Left lung (tissue), 10 donors: Measurements from ENCODE around the gene PBX1. TPM values are rescaled to one million over a fixed set of nuclear protein-coding genes. Genes with fewer than 3 reads are reported as not detected.

Experiments used
- ATAC-seq: fragments of 200-7000 bp; cut with Tn5 transposase; one replicate; pipeline ENCODE4 v1.9.1; 2020; ENCODE audit warnings: moderate library complexity
- DNase-seq, 4 donors: peaks; one replicate each; pipeline ENCODE4 v3.0.0-alpha.2; 2013 to 2020
- H3K27ac ChIP-seq, 2 donors: fragments of 200-600 bp; sonication (generic) in 1 of 2; one replicate each; pipeline versions ENCODE4 v1.5.0 to v1.8.0; 2020 to 2021
- H3K27me3 ChIP-seq, 2 donors: fragments of 200-600 bp; sonication (generic) in 1 of 2; one replicate each; pipeline versions ENCODE4 v1.5.0 to v1.8.0; 2020 to 2021
- H3K36me3 ChIP-seq, 2 donors: fragments of 200-600 bp; sonication (generic) in 1 of 2; one replicate each; pipeline versions ENCODE4 v1.5.0 to v1.8.0; 2020 to 2021
- H3K4me1 ChIP-seq, 2 donors: fragments of 200-600 bp; one replicate each; pipeline ENCODE4 v1.8.0; 2021
- H3K4me3 ChIP-seq, 2 donors: fragments of 200-600 bp; sonication (generic) in 1 of 2; one replicate each; pipeline versions ENCODE4 v1.5.0 to v1.8.0; 2020 to 2021; ENCODE audit warnings: mild to moderate bottlenecking in 1 of 2
- H3K9me3 ChIP-seq, 2 donors: fragments of 200-600 bp; sonication (generic) in 1 of 2; one replicate each; pipeline versions ENCODE4 v1.5.0 to v1.8.0; 2020 to 2021
- CTCF ChIP-seq, 2 donors: fragments of 200-600 bp; sonication (generic) in 1 of 2; IDR thresholded peaks; one replicate each; pipeline versions ENCODE4 v1.5.0 to v1.8.0; 2021; ENCODE audit warnings: antibody characterized with exemption in 2 of 2
- intact Hi-C, 2 donors: fragments of 100-400 bp; cut with DNase I; formaldehyde crosslinking; loops; one replicate each; pipeline versions ENCODE4 v1.11.2 to v1.14.2; 2022
- polyA plus RNA-seq, 6 donors: library from polyadenylated mRNA; unstranded; fragments of 120-200 nt; gene quantifications; one replicate each; pipeline ENCODE4 v1.2.1, GENCODE V29; 2013; ENCODE audit not compliant: insufficient read length in 6 of 6
- total RNA-seq, 2 donors: library from RNA; stranded (reverse); fragmentation: NEBNext Ultra II Directional; extraction: Animal tissue kit (Norgen Biotek cat#: 25700); gene quantifications; one replicate each; pipeline ENCODE4 v1.2.1, GENCODE V29; 2021
- donor health status: DM: no; HTN: yes; CAD: no.
- donor health status: DM: no; HTN: no; CAD: no.

Gene PBX1
- total and polyA plus RNA-seq, 8 donors = 44.5 to 133 (median 127) TPM

DNA sequence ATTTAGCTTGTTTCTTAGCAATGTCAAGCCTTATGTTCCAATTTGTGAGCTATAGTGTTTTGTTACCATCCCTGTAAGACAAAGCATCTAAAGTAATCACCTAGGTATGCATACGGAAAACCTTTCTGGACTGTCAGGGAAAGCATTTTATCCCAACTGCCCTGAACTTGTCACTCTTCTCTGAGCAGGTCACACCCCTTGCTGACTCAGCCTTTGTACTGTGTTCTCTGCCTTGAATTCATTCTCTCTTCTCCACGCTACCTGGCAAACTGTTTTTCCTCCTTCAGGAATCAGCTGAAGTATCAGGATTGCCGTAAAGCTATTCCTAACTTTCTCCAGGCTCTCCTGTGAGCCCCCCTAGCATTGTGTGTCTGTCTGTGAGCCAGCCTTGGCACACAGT lies 54.2 kb downstream of the PBX1 start:
- no peak overlapping the region for H3K4me3 ChIP-seq
- no peaks in the 10 kb centered on the region for H3K9me3 ChIP-seq
- H3K27ac ChIP-seq = no peak overlapping the region
- H3K4me1 ChIP-seq = peaks cover 5% of the 10 kb centered on the region in 2 donors
- no peaks in the 10 kb centered on the region for H3K36me3 ChIP-seq
- ATAC-seq = peak; percentile 73
- DNase-seq = no peak
- no peaks in the 10 kb centered on the region for H3K27me3 ChIP-seq
- no peak for TF ChIP-seq CTCF (IDR thresholded peaks at IDR 0.05)
- intact Hi-C loops = no loop called here

- DNase-seq = no peak
- Histone ChIP-seq H3K27ac (no peak overlapping the region), H3K9me3 (no peaks in the 10 kb centered on the region), H3K27me3 (no peaks in the 10 kb centered on the region), H3K4me1 (peaks cover 11 to 15% of the 10 kb centered on the region in 2 donors), H3K36me3 (no peaks in the 10 kb centered on the region), H3K4me3 (no peak overlapping the region)
- TF ChIP-seq CTCF (IDR thresholded peaks at IDR 0.05) = no peak
- ATAC-seq = no peak
- intact Hi-C loops = no loop called here
Measured at GRCh38 chr1:164614316-164614715, 55.3 kb downstream of the PBX1 start.

GRCh38 chr1:164617377-164618201 lies 58.6 kb downstream of the PBX1 start:
- intact Hi-C loops = no loop called here

DNA sequence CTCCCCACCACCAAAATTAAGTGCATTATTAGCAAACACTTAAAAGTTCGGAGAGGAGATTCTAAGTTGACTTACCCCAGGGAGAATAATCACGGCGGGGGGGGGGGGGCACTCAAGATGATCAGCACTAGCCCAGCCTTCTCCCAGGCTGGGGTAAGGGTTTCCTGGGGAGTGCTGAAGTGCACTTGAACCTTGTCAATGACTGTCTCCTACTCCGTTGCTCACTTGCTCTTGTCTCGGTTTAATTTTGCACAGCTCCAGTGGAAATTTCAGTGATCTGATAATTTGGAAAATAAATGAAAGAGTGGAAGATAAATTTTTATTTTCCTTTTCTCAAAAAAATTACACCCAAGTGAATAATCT lies 59.2 kb downstream of the PBX1 start:
- Histone ChIP-seq H3K27me3 (no peaks in the 10 kb centered on the region), H3K4me1 (peaks cover 14 to 15% of the 10 kb centered on the region in 2 donors), H3K9me3 (no peaks in the 10 kb centered on the region), H3K27ac (no peak overlapping the region), H3K4me3 (no peak overlapping the region), H3K36me3 (no peaks in the 10 kb centered on the region)
- intact Hi-C loops = no loop called here
- ATAC-seq (peak; percentile 64), DNase-seq (no peak)
- TF ChIP-seq CTCF (IDR thresholded peaks at IDR 0.05) = no peak

More at GRCh38 chr1:164617377-164618201, 58.6 kb downstream of the PBX1 start:
- peaks cover 14 to 20% of the 10 kb centered on the region in 2 donors for H3K4me1 ChIP-seq
- no peaks in the 10 kb centered on the region for H3K36me3 ChIP-seq
- H3K4me3 ChIP-seq = no peak overlapping the region
- no peaks in the 10 kb centered on the region for H3K9me3 ChIP-seq
- peak; percentile 84 for ATAC-seq
- TF ChIP-seq CTCF (IDR thresholded peaks at IDR 0.05) = peak in 1 of 2 donors; percentile 43
- H3K27ac ChIP-seq = no peak overlapping the region
- peak in 1 of 4 donors; percentile 35 for DNase-seq
- no peaks in the 10 kb centered on the region for H3K27me3 ChIP-seq

DNA sequence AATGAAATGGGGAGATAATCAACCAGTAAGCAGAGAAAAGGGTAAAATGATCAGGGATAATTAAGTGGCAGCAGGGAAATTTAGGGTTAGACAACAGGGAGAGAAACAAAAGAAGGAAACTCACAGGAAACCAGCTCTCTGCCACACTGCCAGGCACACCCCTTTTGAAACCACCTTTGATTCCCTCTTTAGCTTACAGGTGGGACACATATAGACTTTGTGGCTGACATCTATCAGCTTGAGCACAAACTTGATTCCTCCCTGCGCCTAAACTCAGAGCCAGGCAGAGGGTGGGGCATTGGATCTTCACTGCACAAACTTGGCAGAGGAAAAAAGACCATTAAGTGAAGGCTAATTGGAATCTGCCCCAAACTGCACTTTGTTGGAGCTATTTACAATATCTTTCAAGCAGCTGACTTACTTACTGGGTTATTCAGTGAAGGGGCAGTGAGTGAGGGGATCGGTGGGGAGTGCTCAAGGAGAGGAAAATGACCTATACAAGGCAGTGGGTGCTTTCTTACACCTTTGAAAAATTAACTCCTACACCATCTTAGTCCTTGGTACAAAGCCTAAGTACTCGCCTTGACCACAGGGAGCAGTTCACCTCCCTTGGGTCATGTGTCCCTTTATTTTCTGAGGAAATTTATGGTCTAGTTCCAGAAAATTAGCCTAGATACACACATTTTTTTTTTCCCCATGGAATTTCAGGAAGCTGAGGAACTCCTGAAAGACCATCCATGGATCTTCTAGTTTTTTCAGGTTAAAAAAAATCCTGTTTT lies 60.2 kb downstream of the PBX1 start:
- Histone ChIP-seq H3K27ac (no peak overlapping the region), H3K36me3 (no peaks in the 10 kb centered on the region), H3K9me3 (no peaks in the 10 kb centered on the region), H3K4me3 (no peak overlapping the region), H3K27me3 (no peaks in the 10 kb centered on the region), H3K4me1 (peaks cover 14 to 15% of the 10 kb centered on the region in 2 donors)
- intact Hi-C loops = no loop called here
- no peak for ATAC-seq
- no peak for TF ChIP-seq CTCF (IDR thresholded peaks at IDR 0.05)
- no peak for DNase-seq
